DMS53 (cell line): ENCODE measurements around the gene AGBL1.

Source experiments
- DNase-seq: peaks from one replicate; lab custom pipeline; 2025; lab: John Stamatoyannopoulos, UW

The AGBL1 gene

DNA sequence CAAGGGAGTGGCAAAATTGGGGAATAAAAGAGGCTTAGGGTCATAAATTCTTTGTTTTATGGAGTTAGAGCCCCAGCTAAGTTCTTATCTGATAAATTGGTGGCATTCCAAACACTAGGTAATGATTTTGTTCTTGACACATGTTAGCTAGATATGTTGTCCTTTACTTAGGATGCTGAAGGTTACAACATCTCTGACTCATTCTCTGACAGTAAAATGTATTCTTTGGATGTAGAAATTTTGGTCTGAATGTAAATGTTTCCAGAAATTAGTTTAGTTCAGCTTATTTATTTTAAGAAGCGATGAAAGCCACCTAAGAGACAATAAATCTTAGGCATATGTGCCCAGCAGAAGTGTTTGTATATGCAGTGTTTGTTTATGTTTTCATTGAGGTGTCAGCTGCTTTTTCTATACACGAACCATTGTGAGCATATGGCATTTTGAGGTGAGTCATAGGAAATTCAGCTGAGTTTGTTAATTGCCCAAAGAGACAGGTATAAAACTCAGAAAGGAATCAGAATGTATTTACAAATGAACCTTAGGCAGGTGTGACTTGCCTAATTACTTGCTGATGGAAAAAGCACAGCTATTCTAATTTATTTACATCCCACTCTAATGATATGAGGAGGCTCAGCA is 247.7 kb downstream of the AGBL1 start:
- peak; percentile 1 for DNase-seq

DNA sequence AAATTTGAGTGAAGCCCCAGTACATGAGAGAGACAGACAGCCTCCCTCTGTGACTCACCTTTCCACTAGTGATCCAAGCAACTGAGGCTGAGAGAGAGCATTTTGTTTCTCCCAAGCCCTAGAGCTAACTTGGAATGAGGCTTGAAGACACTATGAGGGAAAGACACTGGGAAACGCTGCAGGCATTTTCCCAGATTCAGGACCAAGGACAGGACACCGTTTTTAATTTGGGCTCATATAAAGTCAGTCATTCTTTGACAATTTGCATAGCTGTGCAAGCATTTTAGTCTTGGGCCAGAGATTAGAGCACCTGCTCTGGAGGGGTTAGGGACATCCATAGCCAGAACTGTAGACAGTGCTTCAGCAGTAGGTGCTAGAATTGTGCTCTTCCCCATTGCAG is 249.0 kb downstream of the AGBL1 start:
- no peak for DNase-seq

GRCh38 chr15:86329311-86330013 is 249.8 kb downstream of the AGBL1 start:
- no peak for DNase-seq

DNA sequence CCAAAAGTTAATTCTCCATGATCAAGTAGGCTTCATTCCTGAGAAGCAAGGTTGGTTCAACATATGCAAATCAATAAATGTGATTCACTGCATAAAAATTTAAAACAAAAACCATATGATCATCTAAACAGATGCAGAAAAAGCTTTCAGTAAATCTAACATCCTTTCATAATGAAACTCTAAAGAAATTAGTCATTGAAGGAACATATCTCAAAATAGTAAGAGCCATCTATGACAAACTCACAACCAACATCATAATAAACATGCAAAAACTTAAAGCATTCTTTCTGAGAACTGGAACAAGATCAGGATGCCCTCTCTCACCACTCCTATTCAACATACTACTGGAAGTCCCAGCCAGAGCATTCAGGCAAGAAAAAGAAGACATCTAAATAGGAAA is 254.1 kb downstream of the AGBL1 start:
- no peak for DNase-seq

DNA sequence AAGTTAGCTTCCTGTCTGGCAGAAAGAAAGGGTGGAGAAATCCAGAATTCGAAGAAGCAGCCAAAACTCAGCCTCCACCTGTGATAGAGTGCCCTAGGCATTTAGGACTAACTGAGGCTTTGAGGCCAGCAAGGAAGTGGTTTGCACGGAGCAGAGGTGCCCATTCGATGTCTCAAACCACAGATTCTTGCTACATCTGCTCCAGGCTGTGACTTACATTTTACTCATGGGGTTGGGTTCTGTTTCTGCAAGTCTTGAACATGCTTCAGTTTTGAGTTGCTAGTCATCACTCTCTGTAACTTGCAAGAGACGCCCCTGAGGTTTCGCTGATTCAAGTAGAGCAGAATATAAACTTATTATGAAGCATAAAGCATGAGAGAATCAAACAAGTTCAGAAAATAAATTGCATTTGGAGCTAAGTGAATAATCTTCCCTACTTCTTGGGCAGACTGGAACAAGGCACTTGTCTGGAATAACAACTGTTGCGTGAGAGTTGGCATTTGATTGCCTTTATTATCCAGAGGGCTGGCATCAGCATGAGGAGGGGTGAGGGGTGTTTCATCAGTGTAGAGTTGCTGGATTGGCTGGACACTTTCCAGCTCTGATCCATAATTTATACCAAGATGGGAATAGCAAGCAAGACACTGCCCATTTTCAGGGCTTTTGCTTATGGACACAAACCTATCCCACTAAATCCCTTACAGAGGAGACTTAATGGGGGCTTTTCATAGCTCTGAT is 256.5 kb downstream of the AGBL1 start:
- no peak for DNase-seq

DNA sequence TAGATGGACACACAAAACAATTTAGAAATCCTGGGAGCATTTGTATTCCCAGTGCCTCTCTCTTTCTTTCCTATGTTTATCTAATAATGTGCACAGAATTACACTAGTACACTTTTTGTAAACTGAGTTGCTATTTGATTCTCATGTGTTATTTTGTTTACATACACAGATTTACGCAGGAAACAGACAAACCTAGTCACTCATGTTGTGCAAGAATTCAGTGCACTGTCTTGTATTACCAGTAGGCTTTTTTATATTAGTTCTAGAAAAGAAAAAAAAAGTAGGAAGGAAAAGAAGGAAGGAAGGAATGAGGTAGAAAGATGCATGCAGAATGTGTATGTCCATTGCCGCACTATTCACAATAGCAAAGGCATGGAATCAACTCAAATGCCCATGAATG is 257.4 kb downstream of the AGBL1 start:
- DNase-seq = no peak

GRCh38 chr15:86347245-86347644 is 267.6 kb downstream of the AGBL1 start:
- DNase-seq = no peak

- DNase-seq = no peak
These were observed 269.9 kb downstream of the AGBL1 start for GRCh38 chr15:86349565-86349964.

GRCh38 chr15:86353213-86353612 is 273.5 kb downstream of the AGBL1 start:
- DNase-seq = no peak

GRCh38 chr15:86355361-86355760 is 275.7 kb downstream of the AGBL1 start:
- no peak for DNase-seq

DNA sequence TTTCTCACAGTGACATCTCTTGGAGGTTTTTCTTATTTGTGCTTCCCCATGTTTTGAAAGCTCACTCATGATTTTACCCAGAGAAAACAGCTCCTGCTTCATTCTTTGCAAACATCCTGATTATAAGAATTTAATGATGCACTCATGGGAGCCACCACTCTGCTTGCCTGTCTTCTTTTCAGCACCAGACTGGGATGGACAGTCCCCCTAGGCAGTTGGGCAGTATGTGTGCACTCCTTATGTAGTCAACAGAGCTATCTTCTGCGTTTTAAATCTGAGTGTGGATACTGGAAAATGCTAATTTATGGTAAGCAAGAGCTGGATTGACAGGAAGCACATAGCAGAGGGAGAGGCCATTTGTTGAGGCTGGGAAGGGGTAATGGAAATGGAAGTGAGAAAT is 276.1 kb downstream of the AGBL1 start:
- DNase-seq = no peak

DNA sequence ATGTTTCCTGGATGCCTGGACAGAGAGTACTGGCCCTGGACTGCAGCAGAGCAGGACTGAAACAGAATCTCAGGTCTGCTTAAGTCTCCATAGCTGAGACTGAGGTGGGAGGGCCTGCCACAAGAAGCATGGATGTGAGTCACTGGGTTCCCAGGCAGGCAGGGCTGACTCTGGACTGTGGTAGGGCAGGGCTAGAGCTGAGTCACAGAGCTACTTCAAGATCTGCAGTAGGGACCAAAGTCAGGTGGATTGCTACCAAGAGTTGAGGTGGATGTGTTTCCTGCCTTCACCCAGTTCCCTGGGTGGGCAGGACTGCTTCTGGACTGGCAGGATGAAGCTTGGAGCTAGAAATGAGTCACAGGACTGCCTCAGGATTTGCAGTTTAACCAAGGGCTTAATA is 282.9 kb downstream of the AGBL1 start:
- DNase-seq = no peak

GRCh38 chr15:86373147-86373546 is 293.5 kb downstream of the AGBL1 start:
- no peak for DNase-seq

DNA sequence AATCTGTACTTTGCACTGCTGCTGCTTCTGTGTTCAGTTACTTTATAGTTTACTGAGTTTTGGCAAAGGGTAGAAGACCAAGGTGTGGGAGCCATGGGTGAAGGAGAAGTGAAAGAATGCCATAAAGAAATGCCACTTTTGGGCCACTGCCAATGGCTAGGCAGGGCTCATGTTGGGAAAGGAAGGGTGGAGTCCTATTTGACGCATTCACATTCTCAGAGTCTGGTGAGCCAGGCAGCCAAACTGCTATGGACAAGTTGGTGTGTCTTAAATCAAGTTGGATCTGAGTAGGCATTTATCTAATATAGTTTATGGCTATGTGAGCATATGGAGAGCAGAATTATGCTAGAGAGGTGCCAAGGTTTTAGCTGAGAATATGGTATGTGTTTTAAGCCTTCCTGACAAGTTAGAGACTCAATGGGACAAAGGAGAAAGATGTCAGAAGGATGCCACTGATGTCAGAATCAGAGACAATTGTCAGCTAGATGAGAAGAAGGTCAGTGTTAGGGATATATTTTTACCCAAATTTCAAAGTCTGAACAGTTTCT is 296.1 kb downstream of the AGBL1 start:
- no peak for DNase-seq

DNA sequence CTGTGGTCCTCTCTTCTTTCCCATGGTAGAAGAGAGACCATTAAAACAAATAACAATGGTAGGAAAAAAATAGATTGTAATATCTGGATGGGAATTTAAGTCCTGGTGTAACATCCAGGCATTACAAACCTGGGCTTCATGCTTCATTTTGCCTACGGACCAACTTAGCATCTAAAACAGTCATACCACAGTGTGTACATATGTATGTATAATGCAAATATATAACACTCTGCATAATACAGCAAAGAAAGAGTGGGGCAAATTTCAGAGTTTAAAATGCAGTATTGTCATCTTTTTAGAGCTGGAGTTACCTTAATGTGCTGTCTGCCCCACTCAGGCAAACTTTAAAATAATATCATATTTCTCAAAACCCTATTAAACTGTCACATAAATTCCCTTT is 298.2 kb downstream of the AGBL1 start:
- no peak for DNase-seq

- DNase-seq = no peak
These were observed 302.7 kb downstream of the AGBL1 start for GRCh38 chr15:86382341-86382740.

DNA sequence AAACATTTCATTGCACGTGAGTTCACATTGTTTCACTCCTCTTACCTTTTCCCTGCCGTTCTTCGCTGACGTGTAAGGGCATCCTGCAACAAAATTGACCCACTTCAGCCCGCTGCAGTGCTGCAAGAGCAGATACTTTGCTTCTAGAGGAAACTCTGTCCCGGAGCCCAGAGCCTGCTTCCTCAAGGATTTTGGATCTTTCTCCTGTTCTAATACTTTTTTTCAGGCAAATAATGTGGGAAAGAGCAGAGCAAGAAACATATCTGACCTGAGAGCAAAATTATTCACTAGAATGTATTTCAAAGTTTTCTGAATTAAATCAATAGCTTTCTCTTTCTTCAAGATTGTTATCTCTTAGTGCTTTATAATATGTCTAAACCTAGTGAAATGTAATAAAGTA is 303.9 kb downstream of the AGBL1 start:
- DNase-seq = no peak

DNA sequence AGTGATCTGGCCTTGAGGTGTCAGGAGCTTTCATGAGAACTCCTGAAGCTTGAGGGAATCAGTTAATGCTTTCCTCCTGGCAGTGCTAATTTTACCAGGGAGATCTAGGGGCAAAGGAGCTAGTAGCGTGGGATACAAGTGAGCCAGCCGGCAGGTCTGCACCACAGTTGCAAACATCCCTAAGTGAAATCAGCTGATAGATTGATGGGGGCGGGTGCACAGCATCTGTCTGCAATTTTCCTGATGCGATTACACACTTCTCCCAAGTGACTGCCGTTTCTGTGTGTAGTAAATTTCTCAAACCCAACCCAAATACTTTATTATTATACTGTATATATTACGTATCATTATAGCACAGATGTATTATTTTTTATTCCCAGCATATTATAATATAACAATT is 304.5 kb downstream of the AGBL1 start:
- no peak for DNase-seq

GRCh38 chr15:86392296-86392695 is 312.6 kb downstream of the AGBL1 start:
- no peak for DNase-seq

DNA sequence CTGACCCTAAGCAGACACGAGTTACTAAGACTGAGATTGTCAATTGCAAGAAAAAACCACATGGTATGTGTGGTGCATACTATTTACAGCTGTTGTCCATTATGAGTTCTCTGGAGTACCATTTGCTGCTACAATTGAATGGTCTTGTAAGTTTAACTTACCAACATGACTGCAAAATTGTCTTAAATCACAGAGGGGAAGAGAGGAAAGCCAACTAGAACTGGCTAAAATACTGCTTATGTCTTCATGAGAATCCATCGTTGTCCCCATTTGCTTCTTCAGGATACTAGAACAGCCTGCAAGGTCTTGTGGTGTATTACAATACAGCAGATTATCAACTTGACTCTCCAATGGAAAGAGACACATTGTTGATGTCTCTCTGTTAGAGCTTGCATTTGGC is 313.2 kb downstream of the AGBL1 start:
- DNase-seq = no peak

DNA sequence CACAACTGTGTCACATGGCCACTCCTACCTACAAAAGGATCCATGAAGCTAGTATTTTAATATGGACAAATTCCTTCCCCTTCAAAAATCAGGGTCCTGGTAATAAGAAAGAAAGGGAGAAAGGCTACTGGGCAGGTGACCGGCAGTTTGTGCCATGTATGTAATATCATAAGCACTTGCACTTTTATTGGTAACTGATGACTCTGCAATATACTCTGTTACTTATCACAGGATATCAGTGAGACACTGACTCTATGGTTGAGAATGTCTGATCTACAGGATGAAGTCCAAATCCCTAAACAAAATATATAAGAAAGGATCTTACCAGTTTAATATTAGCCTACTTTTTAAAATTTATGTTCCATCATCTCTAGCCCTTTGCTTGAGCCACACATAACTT is 315.2 kb downstream of the AGBL1 start:
- no peak for DNase-seq

DNA sequence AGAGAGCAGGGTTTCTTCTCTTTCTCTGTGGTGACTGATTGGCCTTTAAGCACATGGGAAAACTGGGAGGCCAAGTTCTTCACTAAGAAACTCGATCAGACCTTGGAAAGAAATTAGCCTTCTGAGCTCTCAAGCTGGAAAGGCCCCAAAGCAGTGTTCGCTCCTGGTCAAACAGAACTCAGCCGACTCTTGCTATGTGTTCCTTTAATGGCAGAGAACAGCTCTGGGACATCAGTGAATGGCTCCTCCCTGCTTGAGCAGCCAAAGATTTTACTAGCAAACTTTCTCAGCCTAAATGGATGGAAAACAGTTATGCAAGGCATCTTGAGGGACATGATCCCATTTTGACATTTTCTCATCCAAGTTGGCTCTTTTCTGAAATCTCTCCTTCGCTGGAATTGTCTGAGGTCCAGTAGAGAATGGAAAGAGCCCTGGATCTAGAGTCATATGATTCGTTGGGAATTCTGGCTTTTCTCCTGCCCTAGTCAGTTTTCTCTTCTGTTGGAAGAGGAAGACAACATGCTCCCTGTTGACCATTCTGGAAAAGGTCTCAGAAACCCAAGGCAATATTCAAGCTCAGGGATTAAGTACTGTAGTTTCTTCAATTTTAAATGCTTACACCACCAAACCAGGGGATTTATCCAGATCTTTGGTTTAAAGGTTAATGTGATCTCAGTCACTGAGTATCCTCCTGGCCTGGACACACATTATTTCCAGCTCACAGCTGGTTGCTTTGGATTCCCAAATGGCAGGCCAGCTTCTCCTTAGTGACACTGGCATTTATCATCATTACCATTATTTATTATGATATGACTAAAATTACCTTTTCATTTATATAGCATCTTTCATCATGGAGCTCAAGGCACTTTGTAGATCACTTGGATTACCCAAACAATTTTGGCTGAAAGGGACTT is 319.6 kb downstream of the AGBL1 start:
- no peak for DNase-seq
